GM19238 (cell line): Measurements from ENCODE around the gene CCL5.
A peak's percentile ranks its signal among the peaks of the same experiment; 100 is the strongest.

Experiments
- DNase-seq: peaks from one replicate; pipeline ENCODE4 v3.0.0; 2011; ENCODE audit warnings: low spot score; ENCODE audit not compliant: insufficient read length

Gene CCL5

DNA sequence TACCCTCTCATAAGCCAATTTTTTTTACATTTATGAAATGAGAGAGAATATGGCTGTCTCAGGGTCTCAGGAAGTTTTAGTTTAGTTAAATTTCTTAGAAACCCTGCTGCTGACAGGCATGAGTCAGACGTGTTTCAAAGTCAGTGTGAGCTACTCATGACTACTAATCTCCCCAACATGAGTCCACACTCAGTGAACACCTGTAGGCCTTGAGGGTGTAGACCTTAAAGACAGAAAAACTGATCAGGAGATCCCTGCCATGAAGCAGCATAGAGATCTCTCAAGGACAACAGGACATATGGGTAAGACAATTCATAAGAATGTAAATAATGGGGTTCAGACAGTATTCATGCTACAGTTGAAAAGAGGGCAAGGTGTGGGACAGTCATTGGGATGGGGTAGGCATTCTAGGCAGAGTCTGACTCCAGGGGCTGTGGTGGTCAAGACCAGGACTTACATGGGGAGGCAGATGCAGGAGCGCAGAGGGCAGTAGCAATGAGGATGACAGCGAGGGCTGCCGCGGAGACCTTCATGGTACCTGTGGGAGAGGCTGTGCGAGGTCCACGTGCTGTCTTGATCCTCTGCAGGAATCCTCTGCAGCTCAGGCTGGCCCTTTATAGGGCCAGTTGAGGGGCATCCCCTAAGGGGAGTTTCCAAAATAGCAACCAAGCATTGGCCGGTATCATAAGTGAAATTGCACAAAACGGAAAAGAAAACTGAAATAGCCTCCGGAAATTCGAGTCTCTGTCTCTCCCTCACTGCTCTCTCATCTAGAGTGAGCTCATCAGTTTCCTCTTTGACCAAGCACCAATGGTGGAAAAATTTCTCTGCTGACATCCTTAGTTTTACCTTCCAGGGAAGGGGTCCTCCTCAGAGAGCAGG, at the start of gene CCL5:
Gene CCL5 (minus strand): TSS at position 588 of the 882 bp plus-strand sequence.
- DNase-seq = peak; percentile 76

DNA sequence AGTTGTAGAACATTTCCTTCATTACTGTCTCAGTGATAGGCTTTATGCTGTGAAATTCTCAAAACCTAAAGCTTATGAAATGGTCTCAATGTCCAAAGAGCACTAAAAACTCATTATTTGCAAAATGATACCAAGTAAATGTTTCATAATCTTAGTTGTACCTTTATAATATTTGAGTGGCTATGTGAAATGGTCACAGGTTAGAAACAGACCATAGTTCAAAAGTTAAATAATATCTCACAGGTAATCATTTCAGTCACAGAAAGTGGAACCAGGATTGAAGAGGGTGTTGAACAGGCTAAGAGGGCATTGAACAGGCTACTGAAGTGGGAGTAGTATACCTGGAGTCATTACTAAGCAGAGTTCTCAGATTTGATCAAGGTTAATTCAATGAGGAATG, 47.6 kb upstream of the CCL5 start:
- no peak for DNase-seq

DNA sequence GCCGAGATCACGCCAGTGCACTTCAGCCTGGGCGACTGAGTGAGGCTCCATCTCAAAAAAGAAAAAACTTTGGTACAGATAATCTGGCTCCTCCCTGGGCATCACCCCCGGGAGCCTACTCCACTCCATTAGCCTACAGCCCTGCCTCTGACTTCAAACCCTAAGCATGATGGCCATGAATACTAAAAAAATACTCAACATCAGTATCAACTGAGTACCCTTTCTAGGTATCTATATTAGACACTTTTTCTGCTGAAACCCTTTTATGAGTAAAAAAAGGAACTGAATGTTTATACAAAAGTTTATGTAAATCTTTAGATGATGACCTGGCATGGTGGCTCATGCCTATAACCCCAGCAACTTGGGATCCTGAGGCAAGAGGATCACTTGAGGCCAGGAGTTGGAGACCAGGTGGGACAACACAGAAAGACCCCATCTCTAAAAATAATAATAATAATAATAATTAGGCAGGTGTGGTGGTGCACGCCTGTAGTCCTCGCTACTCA, 43.5 kb upstream of the CCL5 start:
- DNase-seq = no peak

DNA sequence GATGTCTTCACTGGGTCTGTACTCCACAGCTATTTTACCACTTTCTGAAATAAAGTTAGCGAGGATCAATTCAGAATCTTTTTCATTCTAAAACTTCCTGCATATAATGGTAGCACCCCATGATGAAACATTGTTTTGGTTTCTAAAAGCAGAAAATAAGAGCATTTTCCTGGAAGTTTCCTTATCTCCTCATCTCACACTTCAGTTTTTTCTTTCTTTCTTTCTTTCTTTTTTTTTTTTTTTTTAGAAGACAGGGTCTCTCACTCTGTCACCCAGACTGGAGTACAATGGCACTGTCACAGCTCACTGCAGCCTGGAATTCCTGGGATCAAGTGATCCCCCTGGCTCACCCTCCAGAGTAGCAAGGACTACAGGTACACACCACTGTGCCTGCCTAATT, 40.1 kb upstream of the CCL5 start:
- DNase-seq = no peak

DNA sequence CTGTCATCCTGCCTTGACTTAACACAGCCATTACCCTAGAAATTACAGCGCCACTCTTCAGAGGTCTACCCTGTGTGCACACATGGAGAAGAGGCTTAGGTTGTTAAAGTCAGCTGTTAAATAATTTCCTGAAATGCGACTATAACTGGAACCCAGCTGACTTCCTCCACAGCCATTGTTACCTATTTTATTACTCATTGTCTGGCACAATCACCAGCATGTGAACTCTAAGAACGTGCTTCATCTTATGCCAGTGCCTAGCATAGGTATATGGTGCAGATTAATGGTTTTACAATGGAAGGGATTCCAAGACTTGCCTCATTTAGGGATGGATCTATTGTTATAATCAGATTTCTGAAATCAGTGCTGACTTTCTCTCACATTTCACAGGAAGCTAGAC, 38.5 kb upstream of the CCL5 start:
- no peak for DNase-seq

DNA sequence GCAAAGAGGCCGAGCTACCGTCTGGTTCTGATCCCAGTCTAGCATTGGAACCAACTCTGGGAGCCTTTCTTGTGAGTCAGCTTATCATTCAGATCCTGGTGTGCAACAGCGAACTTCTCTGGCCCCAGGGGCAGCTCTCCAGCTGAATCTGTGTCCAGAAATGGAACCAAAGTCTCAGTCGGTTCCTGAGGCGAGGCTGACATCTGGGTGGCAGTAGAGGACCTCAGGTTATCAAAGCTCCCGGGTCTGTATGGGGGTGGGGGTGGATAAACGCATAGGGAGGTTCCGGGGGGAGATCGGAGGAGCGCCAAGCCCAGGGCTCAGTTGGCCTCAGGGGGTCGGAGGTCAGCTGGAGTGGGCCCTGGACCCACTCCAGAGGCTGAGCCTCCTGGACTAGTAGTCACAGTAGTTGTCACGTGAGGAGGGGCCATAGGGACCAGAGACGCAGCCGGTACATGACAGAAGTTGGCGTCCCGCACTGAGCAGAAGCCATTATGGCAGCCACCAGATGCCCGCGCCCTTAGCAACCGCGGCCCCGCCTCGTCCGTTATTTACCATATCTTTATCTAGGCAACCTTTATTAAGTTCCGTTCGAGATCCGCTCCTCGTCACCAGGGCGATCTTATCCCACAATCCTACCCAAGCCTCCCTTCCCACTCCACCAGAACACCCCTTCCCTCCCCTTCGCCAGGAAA, 37.5 kb upstream of the CCL5 start:
- DNase-seq = no peak

DNA sequence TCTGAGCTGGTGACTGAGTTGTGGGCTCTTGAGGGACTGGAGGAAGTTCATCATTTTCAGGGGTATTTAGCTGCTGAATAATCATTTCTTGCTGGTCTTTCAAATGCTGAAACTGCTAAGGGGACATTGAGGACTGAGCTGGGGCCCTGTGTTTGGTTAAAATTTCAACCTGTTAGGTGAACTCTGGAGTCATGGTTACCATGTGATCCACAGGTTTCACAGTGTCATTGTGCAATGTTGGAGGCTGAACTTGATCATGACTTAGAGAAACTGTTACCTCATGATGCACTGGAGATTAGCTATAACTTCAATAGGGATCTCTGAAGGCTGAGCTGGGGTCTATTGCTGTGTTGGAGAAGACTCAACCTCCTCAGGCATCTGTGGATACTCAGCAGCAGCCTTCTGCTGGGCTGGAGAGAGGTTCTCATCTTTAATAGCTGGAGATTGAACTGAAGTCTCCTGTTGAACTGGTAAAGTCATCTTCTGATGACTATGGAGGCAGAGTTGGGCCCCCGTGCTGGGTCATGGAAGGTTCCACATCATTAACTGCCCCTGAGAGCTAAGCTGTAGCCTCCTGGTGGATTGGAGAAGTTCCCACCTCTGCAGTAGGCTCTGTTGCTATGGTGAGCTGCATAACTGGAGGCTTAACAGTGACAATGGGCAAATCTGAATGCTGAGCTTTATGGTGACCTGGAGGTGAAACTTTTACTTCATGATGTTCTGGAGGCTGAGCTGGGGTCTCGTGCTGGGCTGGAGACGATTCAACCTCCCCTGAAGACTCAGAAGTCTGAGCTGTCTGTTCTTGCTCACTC, 35.2 kb upstream of the CCL5 start:
- no peak for DNase-seq

DNA sequence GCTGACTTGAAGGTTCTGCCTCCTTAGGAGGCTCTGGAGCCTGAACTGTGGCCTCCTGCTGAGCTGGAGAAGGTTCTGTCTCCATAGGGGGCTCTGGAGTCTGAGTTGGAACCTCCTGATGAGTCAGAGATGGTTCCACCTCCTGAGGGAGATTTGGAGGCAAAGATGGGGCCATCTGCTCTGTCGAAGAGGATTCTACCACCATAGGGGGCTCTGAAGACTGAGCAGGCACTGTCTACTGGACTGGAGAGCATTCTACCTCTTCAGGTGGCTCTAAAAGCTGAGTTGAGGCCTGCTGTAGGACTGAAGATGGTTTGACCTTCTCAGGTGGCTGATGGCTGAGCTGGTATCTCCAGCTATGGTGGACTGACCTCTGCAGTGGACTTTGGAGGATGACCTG, 34.2 kb upstream of the CCL5 start:
- DNase-seq = no peak

DNA sequence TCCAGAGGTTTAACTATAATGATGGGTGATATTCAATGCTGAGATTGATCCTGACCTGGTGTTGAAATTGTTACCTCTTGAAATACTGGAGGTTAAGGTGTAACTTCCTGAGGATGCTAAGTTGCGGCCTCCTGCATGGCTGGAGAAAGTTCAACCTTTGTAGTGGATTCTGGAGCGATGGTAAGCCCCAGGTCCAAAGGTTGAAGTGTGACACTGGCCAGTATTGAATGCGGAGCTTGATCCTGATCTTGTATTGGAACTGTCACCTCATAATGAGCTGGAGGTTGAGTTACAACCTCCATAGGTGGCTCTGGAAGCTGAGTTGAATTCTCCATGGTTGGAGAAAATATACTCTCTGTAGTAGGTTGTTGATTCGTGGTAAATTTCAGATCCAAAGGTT, 33.4 kb upstream of the CCL5 start:
- no peak for DNase-seq

DNA sequence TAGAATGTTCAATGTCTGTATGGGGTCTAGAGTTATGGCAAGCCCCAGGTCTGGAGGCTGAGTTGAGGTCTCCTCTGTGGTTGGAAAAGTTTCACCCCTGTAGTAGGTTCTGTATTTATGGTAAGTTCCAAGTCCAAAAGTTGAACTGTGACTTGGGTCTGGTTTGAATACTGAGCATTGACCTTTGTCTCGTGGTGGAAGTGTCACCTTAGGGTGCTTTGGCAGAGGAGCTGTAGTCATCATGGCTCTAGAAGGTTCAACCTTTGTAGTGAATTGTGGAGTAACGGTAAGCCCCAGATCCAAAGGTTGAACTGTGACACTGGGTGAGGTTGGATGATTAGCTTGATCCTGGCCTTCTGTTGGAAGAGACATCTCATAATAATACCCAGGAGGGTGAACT, 32.8 kb upstream of the CCL5 start:
- DNase-seq = no peak

DNA sequence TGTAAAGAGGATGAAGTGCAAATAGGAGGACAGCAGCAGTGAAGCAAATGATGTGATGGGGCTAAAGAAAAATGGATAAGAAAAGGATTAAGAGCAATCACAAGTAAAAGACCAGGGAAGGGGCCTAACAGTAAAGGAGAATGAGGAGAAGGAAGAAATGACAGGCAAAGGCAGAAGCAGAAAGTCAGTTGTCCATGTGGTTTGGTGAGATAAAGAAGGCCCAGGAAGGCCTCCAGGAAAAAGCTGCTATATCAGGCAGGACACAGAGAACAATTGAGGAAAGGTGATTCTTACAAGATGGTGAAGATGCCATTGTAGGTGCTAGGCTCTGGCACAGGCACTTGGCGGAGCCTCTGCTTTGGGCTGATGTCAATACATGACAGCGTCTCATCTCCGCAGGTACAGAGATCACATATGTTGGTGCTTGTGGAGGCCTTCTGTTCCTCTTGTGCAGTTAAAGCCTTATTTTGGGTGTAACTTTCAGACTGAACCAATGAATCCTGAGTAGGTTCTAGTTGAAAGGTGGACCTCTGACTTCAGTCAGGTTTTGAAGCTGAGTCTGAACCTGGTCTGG, 32.3 kb upstream of the CCL5 start:
- no peak for DNase-seq

DNA sequence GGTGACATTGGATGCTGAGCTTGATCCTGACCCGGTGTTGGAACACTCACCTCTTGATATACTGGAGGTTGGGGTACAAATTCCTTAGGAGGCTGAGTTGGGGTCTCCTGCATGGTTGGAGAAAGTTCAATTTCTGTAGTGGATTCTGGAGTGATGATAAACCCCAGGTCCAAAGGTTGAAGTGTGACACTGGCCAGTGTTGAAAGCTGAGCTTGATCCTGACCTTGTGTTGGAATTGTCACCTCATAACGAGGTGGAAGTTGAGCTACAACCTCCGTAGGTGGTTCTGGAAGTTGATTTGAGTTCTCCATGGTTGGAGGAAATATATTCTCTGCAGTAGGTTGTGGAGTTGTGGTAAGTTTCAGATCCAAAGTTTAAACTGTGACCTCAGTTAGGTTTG, 29.2 kb upstream of the CCL5 start:
- DNase-seq = no peak

DNA sequence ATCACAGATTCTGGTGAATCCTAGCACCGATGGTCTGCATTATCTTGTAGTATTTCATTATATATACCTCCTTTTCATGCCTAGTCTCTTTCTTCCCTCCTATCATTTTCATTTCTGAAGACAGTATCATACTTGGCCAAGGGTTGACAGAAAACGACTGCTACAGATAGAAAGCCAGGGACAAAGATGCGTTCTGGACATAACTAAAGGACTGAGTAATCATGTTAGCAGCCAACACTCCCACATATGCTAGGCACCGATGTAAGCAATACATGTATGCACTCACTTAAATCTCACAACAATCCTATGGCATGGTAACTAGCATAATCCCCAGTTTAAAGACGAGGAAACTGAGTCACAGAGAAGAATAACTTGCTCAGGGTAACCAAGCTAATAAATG, 27.5 kb upstream of the CCL5 start:
- no peak for DNase-seq

DNA sequence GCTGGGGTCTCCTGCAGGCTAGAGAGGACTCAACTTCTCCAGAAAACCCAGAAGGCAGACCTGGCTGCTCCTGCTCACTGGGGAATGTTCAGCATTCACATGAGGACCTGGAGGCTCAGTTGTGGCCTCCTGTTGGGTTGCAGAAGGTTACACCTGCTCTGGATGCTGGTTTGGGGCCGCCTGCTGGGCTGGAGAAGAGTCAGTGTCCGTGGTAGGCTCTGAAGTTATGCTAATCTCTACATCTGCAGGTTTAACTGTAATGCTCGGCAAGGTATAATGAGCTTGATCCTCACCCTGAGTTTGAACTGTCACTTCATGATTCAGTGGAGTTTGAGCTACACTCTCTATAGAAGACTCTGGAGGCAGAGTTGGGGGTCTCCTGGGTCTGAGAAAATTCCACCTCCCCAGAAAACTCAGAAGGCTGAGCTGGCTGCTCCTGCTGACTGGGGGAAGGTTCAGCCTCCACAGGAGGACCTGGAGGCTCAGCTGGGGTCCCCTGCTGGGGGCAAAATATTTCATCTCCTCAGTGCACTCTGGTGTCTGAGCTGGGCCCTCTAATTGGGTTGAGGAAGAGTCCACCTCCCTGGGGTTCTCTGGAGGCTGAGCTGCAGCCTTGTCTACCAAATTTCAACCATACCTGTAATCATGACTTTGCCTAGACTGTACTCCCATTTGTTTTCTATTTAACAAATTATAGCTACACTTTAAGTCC, 26.9 kb upstream of the CCL5 start:
- no peak for DNase-seq

DNA sequence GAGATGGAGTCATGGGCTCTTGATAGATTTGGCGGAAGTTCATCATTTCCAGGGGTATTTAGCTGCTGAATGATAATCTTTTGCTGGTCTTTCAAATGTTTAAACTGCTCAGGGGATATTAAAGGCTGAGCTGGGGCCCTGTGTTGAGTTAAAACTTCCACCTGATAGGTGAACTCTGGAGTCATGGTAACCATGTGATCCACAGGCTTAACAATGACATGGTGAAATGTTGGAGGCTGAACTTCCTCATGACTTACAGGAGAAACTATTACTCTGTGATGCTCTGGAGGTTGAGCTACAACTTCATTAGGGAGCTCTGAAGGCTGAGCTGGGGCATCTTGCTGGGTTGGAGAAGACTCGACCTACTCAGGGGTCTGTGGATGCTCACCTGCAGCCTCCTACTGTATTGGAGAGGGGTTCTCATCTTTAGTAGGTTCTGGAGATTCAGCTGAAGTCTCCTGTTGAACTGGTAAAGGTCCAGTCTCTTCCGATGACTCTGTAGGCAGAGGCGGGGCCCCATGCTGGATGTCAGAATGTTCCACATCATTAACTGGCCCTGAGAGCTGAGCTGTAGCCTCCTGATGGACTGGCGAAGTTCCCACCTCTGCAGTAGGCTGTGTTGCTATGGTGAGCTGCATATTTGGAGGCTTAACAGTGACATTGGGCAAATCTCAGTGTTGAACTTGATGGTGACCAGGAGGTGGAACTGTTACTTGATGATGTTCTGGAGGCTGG, 26.2 kb upstream of the CCL5 start:
- DNase-seq = no peak

DNA sequence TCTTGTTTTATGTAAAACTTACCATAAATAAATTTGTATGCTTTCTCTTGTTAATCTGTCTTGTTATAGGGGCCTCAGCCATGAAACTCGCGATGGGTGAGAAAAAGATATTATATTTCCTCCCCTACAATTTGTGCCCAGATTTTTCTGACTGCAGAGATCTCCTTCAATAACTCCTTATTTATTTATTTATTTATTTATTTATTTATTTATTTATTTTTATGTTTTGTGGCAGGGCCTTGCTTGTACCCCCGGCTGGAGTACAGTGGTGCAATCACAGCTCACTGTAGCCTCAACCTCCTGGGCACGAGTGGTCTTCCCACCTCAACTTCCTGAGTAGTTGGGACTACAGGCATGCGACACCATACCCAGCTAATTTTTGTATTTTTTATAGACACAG, 23.3 kb upstream of the CCL5 start:
- DNase-seq = no peak

DNA sequence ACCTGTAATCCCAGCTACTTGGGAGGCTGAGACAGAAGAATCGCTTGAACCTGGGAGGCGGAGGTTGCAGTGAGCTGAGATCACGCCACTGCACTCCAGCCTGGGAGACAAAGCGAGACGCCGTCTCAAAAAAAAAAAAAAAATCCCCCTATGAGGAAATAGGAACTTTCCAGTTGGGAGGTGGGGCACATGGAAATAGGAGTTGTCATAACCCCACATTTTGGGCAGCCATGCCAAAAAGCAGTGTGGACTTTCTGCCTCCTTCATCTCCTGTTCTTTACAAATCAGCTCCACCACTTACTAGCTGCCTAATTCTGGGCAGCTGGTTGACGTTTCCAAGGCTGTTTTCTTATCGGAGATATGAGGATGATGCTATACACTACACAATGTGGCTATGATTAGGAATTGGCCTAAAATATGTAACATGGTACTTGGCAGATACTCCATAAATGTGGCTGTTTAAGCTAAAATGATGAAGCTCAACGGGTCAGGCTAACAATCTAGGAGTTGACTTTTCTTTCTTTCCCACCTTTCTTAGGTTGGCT, 21.5 kb upstream of the CCL5 start:
- no peak for DNase-seq

DNA sequence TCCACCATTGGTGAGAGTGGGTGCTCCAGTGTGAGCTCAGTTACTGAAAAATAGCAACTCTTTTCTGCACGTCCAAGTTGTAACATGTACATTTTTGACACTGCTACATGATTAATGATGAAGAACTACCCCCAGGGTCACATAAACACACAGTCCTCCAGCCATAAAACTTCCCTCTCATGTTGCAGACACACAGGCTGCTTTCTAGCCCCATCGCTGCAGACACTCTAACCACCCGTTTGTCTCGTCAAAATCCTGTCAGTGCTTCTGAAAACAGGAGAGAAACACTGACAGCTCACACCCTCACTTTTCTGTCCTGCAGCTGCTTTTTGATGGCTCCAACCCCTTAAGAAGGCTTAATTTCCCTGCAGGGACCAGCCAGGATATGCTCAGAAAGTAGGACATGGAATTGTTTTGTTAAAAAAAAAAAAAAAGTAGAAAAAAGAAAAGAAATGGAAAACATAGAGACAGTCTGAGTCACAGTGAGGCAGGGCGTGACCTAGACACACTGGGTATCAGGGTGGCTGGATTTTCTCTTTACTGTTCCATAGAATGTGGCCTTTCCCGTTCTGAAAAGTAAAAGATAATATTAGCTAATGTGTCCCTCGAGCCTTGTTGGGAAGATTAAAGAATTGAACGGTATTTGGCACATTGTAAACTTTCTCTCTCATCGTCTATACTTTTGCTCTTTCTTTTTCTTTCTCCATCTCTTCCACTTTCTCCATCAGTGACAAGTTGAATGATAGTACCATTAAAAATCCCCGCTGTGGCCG, 20.7 kb upstream of the CCL5 start:
- no peak for DNase-seq

DNA sequence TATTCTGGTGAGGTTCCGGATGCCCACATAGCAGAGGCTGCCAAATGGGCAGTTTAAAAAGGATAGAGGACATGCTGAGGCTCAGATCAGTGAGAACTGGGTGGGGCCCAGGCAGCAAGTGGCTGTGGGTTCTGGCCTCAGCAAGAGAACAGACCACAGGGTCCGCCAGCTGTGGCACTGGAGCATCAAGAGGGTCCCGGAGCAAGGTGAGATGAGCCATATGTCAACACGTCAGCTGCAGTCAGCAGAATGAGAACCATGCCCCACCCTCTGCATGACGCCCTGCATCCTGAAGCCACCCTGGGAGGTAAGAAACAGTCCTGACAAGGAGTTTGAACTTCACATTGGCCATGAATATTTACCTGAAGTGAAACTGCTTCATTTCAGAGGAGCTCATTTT, 20.1 kb upstream of the CCL5 start:
- DNase-seq = no peak
